ENCODE data around the gene TMEM258. TPM values are rescaled to one million over a fixed set of nuclear protein-coding genes. Genes with fewer than 3 reads are reported as not detected.

TMEM258 gene
- total RNA-seq, 3 donors from 2014 or later: 35.4 to 55.4 (median 35.7) TPM

DNA sequence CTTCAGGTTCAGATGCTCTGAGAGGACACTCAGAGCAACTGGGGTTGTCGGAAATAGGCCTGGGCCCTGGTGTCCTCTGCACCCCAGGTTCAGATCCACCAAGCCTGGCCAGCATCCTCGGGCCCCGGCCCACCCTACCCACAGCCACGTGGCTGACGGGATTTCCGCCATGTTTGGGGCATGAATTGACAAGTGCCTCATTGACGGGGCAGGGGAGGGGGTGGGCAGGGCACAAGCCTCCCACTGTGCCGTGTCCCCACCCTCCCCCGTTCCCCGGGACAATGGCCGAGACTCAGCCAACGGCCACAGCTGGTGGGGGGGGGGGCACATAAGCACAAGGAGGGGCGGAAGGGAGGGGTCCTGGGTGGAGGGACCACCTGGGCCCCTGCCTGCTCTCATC is 31.5 kb downstream of the TMEM258 start:
- no peaks in the 10 kb centered on the region for H3K4me1 ChIP-seq
- DNase-seq (ENCODE audit: low spot score in 2 of 2): no peak
- no peaks in the 10 kb centered on the region for H3K9me3 ChIP-seq
- no peaks in the 10 kb centered on the region for H3K27me3 ChIP-seq
- no peaks in the 10 kb centered on the region for H3K36me3 ChIP-seq
- no peak overlapping the region for H3K4me3 ChIP-seq
- no peak for TF ChIP-seq POLR2A (IDR thresholded peaks at IDR 0.05)
- TF ChIP-seq, protein P1, sequence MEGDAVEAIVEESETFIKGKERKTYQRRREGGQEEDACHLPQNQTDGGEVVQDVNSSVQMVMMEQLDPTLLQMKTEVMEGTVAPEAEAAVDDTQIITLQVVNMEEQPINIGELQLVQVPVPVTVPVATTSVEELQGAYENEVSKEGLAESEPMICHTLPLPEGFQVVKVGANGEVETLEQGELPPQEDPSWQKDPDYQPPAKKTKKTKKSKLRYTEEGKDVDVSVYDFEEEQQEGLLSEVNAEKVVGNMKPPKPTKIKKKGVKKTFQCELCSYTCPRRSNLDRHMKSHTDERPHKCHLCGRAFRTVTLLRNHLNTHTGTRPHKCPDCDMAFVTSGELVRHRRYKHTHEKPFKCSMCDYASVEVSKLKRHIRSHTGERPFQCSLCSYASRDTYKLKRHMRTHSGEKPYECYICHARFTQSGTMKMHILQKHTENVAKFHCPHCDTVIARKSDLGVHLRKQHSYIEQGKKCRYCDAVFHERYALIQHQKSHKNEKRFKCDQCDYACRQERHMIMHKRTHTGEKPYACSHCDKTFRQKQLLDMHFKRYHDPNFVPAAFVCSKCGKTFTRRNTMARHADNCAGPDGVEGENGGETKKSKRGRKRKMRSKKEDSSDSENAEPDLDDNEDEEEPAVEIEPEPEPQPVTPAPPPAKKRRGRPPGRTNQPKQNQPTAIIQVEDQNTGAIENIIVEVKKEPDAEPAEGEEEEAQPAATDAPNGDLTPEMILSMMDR (IDR thresholded peaks at IDR 0.05): no peak
- no peak for TF ChIP-seq POLR2AphosphoS5 (IDR thresholded peaks at IDR 0.05)
- H3K27ac ChIP-seq: no peak overlapping the region
- intact Hi-C loops (cut with DNase I; ENCODE audit: low total_unique reads): no loop called here

DNA sequence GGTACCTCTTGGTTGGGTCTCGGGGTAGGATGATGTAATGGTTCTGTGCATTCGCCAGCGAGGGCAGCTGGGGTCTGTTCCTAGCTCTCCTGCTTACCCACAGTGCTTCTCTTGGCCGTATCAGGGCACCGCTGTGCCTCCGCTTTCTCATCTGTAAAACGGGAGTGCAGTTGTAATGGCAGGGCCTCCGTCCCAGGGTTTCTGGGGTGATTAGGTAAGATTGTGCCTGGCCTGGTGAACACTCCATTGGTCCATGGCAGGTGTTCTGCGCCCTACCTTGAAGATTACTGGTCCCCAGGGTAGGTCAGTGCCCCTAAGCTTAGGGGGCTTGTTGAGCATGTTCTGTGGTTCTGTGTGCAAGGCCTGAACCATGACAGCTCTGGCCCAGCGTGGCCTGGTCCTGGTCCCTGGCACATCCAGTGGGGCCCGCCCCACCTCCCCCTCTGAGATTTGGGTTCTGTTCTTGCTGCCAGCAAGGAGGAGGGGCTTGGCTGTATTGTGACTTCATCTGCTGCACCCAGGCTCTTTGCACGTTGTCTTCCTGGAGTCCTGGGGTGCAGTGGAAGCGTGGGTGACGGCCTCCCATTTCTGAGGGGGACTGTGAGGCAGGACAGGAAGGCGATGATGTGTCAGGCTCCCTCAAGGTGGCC is 35.1 kb downstream of the TMEM258 start:
- DNase-seq (ENCODE audit: low spot score in 2 of 2): no peak
- Histone ChIP-seq H3K36me3 (no peaks in the 10 kb centered on the region), H3K27me3 (no peaks in the 10 kb centered on the region), H3K4me3 (no peak overlapping the region), H3K4me1 (no peaks in the 10 kb centered on the region), H3K27ac (no peak overlapping the region), H3K9me3 (no peaks in the 10 kb centered on the region)
- intact Hi-C loops (cut with DNase I; ENCODE audit: low total_unique reads): no loop called here
- TF ChIP-seq, protein P1 (IDR thresholded peaks at IDR 0.05): no peak
- no peak for TF ChIP-seq POLR2AphosphoS5 (IDR thresholded peaks at IDR 0.05)

DNA sequence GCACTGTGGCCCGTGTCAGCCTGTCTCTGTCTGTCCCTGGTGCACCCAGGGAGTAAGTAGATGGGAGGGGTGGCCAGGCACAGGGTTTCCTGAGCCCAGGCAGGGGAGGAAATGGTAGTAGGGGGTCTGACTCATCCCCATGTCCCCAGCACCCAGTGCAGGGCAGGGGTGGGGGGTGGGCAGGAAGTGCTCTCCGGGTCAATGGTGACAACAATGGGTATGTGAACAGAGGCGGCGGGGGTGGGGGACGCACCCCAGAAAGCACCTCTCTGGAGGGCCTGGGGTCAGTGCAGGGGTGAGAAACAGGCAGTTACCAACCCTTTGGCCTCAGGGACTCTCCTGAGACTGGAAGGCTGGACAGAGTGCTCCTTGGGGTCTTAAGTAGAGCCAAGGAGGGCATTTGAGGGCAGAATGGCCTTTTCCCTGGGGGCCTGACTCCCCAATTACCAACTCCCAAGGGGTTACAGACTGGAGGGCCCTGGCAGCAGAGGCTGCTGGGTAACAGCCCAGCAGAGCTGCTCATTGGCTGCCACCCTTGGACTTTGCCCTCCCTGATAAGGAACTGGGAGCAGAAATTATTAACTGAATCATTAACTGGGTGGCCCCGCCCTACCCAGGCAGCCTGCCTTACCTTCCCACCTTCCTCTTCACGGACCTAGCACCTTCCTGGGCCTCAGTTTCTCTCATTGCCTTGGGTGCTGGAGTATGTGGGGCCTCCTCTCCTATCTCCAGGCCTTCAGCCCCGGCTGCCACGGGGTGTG is 35.8 kb downstream of the TMEM258 start:
- no peaks in the 10 kb centered on the region for H3K36me3 ChIP-seq
- no peak for DNase-seq (ENCODE audit: low spot score in 2 of 2)
- H3K4me3 ChIP-seq: no peak overlapping the region
- intact Hi-C loops (cut with DNase I; ENCODE audit: low total_unique reads): no loop called here
- H3K4me1 ChIP-seq: no peaks in the 10 kb centered on the region
- no peak for TF ChIP-seq POLR2AphosphoS5 (IDR thresholded peaks at IDR 0.05)
- TF ChIP-seq, protein P1 (IDR thresholded peaks at IDR 0.05): no peak
- no peak for TF ChIP-seq POLR2A (IDR thresholded peaks at IDR 0.05)
- no peaks in the 10 kb centered on the region for H3K27me3 ChIP-seq
- H3K27ac ChIP-seq: no peak overlapping the region
- no peaks in the 10 kb centered on the region for H3K9me3 ChIP-seq

DNA sequence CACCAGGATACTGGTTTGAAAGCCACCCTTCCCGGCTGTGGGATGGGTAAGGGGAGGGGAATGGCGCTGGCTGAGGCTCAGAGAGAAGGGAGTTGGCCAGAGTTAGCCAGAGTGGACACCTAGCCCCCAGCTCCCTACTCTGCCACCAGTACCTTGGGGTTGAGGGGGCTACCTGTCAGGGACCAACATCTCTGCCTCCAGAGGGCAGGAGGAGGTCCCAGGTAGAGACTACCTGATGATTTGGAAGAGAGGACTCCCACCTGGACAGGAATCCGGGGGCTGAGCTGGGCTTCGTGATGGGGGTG is 36.3 kb downstream of the TMEM258 start:
- TF ChIP-seq, protein P1 (IDR thresholded peaks at IDR 0.05): no peak
- TF ChIP-seq POLR2AphosphoS5 (IDR thresholded peaks at IDR 0.05): no peak
- TF ChIP-seq POLR2A (IDR thresholded peaks at IDR 0.05): no peak
- Histone ChIP-seq H3K27ac (no peak overlapping the region), H3K4me3 (no peak overlapping the region), H3K4me1 (no peaks in the 10 kb centered on the region), H3K27me3 (no peaks in the 10 kb centered on the region), H3K9me3 (no peaks in the 10 kb centered on the region), H3K36me3 (no peaks in the 10 kb centered on the region)
- intact Hi-C loops (cut with DNase I; ENCODE audit: low total_unique reads): no loop called here
- DNase-seq (ENCODE audit: low spot score in 2 of 2): no peak
